Measurements from ENCODE around the gene DNAJC5. TPM values are rescaled to one million over a fixed set of nuclear protein-coding genes. Genes with fewer than 3 reads are reported as not detected.
"Not testable (repeated sequence)": the region's sequence is repeated elsewhere in the genome, so short reads cannot be mapped to it uniquely, and the experiment has no call there.

The DNAJC5 gene
- total and polyA plus RNA-seq, 2 experiments from 2014 or later: 7.1 to 33.5 TPM

DNA sequence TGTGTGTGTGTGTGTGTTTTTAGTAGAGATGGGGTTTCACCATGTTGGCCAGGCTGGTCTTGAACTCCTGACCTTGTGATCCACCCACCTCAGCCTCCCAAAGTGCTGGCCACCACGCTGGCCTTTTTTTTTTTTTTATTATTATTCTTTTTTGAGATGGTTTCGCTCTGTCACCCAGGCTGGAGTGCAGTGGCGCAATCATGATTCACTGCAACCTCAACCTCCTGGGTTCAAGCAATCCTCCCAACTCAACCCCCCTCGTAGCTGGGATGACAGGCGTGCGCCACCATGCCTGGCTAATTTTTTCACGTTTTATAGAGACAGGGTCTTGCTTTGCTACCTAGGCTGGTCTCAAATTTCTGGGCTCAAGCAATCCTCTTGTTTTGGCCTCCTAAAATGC is 20.7 kb upstream of the DNAJC5 start:
- H3K4me2 ChIP-seq; DNase-seq (ENCODE audit: low spot score); H3K4me3 ChIP-seq; H3K4me1 ChIP-seq (ENCODE audit: insufficient read depth); H3K9me3 Mint-ChIP-seq; H3K27ac Mint-ChIP-seq; H3K4me3 Mint-ChIP-seq; H3K9me2 ChIP-seq (ENCODE audit: insufficient read depth); H3K27me3 Mint-ChIP-seq (ENCODE audit: insufficient read depth, low read depth, poor library complexity); H3K4me1 Mint-ChIP-seq; H3K27ac ChIP-seq (ENCODE audit: low read depth); H2AFZ ChIP-seq; H3K27me3 ChIP-seq (ENCODE audit: insufficient read depth); ATAC-seq: not testable (repeated sequence)
- peaks cover 83% of the 10 kb centered on the region for H3K36me3 Mint-ChIP-seq (ENCODE audit: low read depth)
- H4K20me1 ChIP-seq (replicated peaks; ENCODE audit: insufficient read depth): peaks cover 20% of the 10 kb centered on the region
- H3K36me3 ChIP-seq (ENCODE audit: insufficient read depth): peaks cover 45% of the 10 kb centered on the region
- H3K79me2 ChIP-seq (replicated peaks; ENCODE audit: insufficient read depth): peaks cover 31% of the 10 kb centered on the region
- H3F3A ChIP-seq (replicated peaks; ENCODE audit: low read depth): peaks cover 22% of the 10 kb centered on the region

- peaks cover 19% of the 10 kb centered on the region for H4K20me1 ChIP-seq (replicated peaks; ENCODE audit: insufficient read depth)
- no peak overlapping the region for H3K4me2 ChIP-seq
- H3K27me3 ChIP-seq (ENCODE audit: insufficient read depth): no peaks in the 10 kb centered on the region
- no peak for ATAC-seq
- no peak for DNase-seq (ENCODE audit: low spot score)
- peaks cover 27% of the 10 kb centered on the region for H3K79me2 ChIP-seq (replicated peaks; ENCODE audit: insufficient read depth)
- peaks cover 34% of the 10 kb centered on the region for H3K36me3 ChIP-seq (ENCODE audit: insufficient read depth)
- no peak overlapping the region for H3K4me3 ChIP-seq
- TF ChIP-seq CTCF (conservative IDR thresholded peaks at IDR 0.05; ENCODE audit: low read depth in 2 of 2) (no peak), STAT1 (IDR thresholded peaks at IDR 0.05; ENCODE audit: unreplicated experiment) (no peak), EZH2 (IDR thresholded peaks at IDR 0.05; ENCODE audit: low read depth, unreplicated experiment) (no peak), CREB1 (CRISPR knock-in tag; IDR thresholded peaks at IDR 0.05; ENCODE audit: low read depth) (no peak), ZNF462 (CRISPR knock-in tag; IDR thresholded peaks at IDR 0.05) (no peak), POLR2AphosphoS5 (IDR thresholded peaks at IDR 0.05; ENCODE audit: low read depth) (no peak), ZNF331 (CRISPR knock-in tag; IDR thresholded peaks at IDR 0.05; ENCODE audit: low read depth) (no peak), ZNF114 (CRISPR knock-in tag; IDR thresholded peaks at IDR 0.05) (no peak), JUNB (IDR thresholded peaks at IDR 0.05; ENCODE audit: unreplicated experiment) (no peak)
- TF ChIP-seq, protein P1, sequence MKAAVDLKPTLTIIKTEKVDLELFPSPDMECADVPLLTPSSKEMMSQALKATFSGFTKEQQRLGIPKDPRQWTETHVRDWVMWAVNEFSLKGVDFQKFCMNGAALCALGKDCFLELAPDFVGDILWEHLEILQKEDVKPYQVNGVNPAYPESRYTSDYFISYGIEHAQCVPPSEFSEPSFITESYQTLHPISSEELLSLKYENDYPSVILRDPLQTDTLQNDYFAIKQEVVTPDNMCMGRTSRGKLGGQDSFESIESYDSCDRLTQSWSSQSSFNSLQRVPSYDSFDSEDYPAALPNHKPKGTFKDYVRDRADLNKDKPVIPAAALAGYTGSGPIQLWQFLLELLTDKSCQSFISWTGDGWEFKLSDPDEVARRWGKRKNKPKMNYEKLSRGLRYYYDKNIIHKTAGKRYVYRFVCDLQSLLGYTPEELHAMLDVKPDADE (IDR thresholded peaks at IDR 0.05): no peak
- H3F3A ChIP-seq (replicated peaks; ENCODE audit: low read depth): peaks cover 14% of the 10 kb centered on the region; the same call in 1 of the 2 replicates
- Mint-ChIP-seq H3K36me3 (ENCODE audit: low read depth) (peaks cover 66% of the 10 kb centered on the region), H3K27ac (no peak overlapping the region), H3K27me3 (ENCODE audit: insufficient read depth, low read depth, poor library complexity) (peaks cover 3% of the 10 kb centered on the region), H3K4me1 (no peaks in the 10 kb centered on the region), H3K9me3 (no peaks in the 10 kb centered on the region), H3K4me3 (no peak overlapping the region)
- H3K27ac ChIP-seq (ENCODE audit: low read depth): no peak overlapping the region
- H2AFZ ChIP-seq: no peak overlapping the region
- no peaks in the 10 kb centered on the region for H3K4me1 ChIP-seq (ENCODE audit: insufficient read depth)
- H3K9me2 ChIP-seq (ENCODE audit: insufficient read depth): no peaks in the 10 kb centered on the region
These were observed 18.4 kb upstream of the DNAJC5 start for GRCh38 chr20:63876489-63877036.
